T follicular helper cell (primary cell): ENCODE measurements around the gene ELOF1.
A peak's percentile ranks its signal among the peaks of the same experiment; 100 is the strongest.
"Not testable (repeated sequence)": the region's sequence is repeated elsewhere in the genome, so short reads cannot be mapped to it uniquely, and the experiment has no call there.

Source experiments
- DNase-seq: peaks from one replicate; pipeline ENCODE4 v3.0.0-alpha.2; 2020; ENCODE audit warnings: low read depth
- total RNA-seq, 2 experiments: gene quantifications; one replicate each; lab custom pipeline; 2026; lab: John Stamatoyannopoulos, UW

ELOF1 gene
- 38.0 to 46.1 reads per million in 2 experiments for total RNA-seq

GRCh38 chr19:11558881-11559828, at the start of gene ELOF1:
TSS of gene ELOF1 (minus strand) at chr19:11559230. CDS start at chr19:11554347, 4,883 bp downstream.
- peak; percentile 95 for DNase-seq

- DNase-seq: no peak
Measured at GRCh38 chr19:11606484-11606883, 47.5 kb upstream of the ELOF1 start.

- not testable (repeated sequence) for DNase-seq
Measured at GRCh38 chr19:11599704-11600103, 40.7 kb upstream of the ELOF1 start.

DNA sequence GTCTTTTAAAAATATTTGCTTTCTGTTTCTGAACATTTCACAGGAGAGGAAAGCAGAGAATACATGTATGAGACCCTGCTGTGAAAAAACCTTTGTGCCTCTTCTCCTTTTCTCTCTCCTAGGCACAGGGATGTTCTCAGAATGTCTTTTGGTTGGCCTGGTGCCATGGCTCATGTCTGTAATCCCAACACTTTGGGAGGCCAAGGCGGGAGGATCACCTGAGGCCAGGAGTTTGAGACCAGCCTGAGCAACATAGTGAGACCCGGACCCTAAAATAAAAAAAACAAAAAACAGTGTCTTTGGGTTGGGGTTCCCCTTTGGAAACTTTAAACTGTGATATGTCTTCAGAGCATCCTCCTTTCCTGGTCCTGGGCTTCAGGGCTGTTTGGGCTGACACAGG, 39.7 kb upstream of the ELOF1 start:
- no peak for DNase-seq

DNA sequence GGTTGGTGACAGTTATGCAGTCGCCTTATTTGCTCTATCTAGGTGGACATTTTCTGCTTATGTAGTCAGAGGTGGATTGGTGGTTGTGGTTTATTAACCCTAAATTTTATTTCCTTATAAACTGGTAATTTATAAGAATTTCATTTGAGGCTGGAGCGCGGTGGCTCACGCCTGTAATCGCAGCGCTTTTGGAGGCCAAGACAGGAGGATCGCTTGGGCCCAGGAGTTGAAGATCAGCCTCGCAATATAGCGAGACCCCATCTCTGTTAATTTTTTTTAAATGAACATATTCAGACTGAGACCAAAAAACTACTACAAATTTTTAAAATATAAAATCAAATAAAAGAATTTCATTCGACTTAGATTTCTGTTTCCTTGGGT, 39.1 kb upstream of the ELOF1 start:
- DNase-seq: no peak

DNA sequence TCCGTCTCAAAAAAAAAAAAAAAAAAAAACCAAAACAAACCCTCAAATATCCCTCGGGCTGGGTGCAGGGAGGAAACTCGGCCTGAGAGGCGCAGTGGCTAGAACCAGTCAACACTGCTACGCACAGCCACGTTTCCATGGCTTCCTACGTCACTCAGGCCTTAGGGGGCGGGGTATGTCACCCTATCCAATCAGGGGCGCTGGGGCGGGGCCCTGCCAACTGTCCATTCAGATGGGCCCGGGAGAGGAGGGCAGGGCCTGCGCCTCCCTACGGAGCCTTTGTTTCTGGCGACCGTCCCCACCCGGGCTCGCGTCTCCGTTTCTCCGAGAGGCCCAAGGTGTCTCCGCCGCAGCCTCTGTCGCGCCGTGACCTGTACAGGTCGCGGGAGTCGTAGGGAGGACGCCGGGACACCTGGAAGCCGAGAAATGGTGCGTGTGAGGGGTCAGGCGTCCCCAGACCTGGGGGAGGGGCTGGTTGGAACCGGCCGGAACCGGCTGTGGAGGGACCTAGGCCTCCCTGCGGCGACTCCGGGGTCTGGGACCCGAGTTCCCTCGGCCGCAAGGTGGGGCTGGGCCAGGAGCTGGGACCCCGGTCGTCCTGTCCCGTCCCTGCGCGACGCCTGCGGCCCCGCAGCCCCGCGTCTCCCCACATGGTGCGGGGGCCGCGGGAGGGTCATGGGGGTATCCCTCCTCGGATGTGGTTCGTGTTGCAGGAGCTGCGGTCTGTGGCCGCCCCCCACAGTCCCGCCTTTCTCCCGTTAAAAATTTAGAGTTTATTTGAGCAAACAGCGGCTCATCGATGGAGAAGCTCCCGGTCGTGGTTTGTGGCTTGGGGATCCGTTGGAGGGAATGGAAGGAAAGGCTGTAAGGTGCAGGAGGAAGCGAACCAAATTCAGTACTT, 38.4 kb upstream of the ELOF1 start, which contains the start of gene ZNF627:
Gene ZNF627, plus strand, starts transcription at position 282 of the 901 bp plus-strand sequence. Its CDS starts 145 bp downstream, at position 427.
- DNase-seq: peak; percentile 95

DNA sequence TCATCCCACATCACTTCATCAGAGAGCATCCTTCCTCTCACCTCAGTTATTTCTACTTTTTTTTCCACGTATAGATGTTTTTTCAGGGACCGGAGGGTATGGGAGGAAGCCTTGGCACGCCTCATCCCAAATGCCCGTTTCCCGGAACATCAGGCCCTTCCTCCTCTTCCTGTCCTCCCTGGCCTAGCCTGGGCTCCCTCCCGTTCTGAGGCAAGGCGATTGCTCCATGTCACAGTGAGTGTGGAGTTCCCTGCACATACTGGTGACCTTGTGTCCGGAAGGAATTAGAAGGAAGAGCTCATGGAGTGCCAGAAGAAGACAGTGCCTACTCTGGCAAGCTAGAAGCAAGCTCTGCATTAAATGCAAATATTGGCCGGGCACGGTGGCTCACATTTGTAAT, 37.1 kb upstream of the ELOF1 start:
- DNase-seq: no peak

- DNase-seq: no peak
Measured at GRCh38 chr19:11594084-11594483, 35.1 kb upstream of the ELOF1 start.

DNA sequence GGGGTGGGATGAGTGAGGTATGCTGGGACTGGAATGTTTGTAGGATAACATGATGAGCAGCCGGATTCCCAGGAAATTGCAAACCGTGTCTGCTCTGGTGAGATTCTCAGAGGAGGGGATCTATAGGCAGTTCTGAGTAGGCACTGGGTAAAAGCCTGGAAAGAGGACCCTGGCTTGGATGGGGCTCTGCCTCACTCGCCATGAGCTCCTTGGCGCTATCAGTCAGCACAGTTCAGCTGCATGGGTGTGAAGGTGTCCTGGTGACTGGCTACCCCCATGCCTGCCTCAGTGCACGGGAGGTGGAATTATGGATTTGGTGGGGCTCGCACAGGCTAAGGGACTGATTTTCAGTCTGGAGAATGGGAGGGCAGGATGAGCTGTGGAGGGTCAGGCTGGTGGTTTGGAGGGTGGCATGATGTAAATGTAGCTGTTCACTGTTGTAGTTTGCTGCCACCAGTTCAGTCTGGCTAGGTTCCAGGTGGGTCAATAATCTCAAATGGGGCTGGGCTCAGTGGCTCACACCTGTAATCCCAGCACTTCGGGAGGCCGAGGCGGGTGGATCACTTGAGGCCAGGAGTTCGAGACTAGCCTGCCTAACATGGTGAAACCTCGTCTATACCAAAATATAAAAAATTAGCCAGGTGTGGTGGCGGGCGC, 29.1 kb upstream of the ELOF1 start:
- no peak for DNase-seq

- DNase-seq: peak; percentile 56
Measured at GRCh38 chr19:11587302-11587974, 28.4 kb upstream of the ELOF1 start.

DNA sequence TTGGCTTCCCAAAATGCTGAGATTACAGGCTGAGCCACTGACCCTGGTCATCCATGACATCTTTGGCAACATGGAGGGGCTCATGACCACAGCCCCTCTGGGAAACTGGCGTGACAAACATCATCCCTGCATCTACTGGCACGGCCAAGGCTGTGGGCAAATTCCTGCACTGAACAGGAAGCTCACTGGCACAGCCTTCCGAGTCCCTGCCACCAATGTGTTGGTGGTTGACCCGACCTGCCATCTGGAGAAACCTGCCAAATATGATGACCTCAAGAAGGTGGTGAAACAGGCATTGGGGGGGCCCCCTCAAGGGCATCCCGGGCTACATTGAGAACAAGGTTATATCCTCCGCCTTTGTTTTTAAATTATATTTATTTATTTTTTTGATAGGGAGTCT, 27.3 kb upstream of the ELOF1 start:
- DNase-seq: no peak

DNA sequence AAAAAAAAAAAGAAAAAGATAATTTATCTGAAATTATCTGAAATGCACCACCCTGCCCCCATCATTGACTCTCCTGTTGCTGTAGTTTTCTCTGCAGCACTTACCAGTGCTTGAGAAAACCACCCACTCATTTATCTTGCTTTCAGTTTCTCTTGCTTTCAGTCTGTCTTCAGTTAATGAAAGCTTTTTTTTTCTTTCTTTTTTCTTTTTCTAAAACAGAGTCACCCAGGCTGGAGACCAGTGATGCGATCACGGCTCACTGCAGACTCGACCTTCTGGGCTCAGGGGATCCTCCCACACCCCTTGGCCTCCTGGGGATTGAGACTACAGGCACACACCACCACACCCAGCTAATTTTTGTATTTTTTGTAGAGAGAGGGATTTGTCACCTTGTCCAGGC, 22.7 kb upstream of the ELOF1 start:
- no peak for DNase-seq

DNA sequence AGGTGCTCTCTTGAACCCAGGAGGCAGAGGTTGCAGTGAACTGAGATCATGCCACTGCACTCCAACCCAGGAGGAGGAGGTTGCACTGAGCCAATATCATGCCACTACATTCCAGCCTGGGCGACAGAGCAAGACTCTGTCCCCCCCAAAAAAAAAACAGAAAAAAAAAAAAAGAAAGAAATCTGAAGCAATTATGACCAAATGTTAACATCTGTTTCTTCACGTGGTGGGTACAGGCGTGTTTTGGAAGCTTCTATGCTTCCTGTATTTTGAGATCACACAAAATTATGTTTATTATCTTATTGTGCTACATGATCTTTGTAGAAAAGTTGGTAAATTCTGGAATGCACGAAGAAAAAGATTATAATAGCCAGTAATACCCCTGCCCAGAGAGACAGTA, 21.1 kb upstream of the ELOF1 start:
- DNase-seq: no peak

DNA sequence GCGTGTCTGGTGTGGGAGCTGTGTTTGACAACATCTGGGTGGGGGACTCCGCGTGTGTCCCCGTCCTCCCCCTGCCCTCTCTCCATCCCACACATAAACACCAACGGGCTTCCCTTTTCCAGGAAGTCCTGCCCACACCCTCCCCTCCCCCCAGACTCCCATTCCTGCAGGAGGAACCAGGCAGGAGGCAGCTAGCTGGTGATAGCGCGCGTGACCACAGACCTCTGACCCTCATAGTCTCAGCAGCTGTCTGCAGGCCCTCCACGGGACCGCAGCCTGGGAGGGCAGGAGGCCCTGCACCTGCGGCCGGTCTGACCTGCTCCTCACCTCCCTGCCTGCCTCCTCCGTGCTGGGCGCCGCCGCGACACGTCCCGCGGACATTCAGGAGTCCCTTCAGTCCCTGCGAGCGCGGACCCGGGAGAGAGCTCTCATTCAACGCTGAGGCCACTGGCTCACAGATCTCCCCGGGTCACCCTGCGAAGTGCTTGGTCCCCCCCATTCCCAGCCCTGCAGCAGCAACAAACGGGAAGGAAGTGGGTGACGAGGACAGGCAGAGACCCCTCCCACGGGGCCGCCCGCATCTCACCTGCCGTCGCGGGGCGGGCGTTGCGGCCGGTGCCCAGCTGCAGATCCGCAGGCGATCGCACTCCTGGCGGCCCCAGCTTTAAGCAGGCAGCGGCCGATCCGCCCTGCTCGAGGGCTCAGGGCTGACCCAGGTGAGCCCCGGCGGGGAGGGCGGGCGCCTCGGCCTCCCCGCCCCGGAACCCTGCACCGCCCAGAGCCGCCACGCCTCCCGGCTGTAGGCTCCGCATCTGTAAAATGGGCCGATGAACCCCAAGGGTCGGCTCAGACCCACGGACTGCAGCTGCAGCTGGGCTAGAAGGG, 19.5 kb upstream of the ELOF1 start:
- no peak for DNase-seq

DNA sequence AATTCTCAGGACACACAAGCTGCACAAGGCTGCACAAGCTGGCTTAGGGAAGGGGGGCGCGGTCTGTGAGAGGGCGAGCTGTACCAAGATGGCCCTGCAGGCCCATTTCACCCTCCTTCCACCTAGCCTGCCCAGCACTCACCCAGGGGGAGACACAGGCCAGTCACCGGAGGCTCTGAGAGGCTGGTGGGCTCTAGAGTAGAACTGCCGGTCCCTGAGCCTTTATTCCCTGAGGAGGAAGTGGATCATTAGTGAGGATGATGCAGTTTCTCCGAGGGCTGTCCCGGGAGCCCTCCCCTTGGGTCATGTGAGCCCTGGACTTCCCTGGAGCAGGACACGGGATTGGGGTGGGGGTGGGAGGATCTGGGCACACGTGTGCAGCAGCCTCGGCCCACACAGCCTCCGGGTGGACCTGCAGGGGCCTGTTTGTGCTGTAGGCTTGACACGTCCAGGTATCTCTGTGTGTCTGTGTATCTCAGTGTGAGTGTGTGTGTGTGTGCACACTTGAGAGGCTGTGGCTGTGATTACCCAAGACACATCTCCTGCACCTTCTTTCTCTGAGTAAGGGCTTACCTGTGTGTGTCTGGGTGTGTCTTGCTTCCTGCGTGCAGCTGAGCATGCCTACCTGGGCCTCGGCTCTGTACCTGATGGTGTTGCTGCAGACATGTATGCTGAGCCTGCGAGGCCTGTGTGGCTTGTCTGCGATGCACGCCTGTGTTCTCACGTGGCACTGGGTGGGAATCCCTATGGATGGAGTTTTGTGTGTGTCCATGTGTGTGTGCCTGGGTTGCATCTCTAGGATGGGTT, 18.6 kb upstream of the ELOF1 start, which contains the start of gene ACP5:
Gene ACP5, minus strand, starts transcription at position 195 of the 807 bp plus-strand sequence. CDS start 328 bp downstream, outside the sequence.
- no peak for DNase-seq

DNA sequence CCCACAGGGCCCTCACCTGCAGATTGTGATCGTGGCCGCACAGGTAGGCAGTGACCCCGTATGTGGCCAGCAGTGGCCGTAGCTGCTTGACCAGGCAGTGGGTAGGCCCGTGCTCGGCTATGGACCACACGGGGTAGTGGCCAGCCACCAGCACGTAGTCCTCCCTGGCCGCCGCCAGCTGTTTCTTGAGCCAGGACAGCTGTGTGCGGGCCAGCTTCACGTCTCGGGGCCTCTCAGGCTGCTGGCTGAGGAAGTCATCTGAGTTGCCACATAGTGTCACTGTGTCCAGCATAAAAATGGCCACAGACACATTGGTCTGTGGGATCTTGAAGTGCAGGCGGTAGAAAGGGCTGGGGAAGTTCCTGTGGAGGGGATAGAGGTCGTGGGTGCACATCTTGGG, 17.2 kb upstream of the ELOF1 start:
- no peak for DNase-seq

GRCh38 chr19:11574689-11575088, 15.7 kb upstream of the ELOF1 start:
- DNase-seq: no peak

DNA sequence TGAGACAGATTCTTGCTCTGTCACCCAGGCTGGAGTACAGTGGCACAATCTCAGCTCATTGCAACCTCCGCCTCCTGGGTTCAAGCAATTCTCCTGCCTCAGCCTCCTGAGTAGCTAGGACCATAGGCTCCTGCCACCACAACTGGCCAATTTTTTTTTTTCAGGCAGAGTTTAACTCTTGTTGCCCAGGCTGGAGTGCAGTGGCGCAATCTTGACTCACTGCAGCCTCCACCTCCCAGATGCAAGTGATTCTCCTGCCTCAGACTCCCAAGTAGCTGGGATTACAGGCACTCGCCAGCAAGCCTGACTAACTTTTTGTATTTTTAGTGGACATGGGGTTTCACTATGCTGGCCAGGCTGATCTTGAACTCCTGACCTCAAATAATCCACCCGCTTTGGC, 14.7 kb upstream of the ELOF1 start:
- not testable (repeated sequence) for DNase-seq

DNA sequence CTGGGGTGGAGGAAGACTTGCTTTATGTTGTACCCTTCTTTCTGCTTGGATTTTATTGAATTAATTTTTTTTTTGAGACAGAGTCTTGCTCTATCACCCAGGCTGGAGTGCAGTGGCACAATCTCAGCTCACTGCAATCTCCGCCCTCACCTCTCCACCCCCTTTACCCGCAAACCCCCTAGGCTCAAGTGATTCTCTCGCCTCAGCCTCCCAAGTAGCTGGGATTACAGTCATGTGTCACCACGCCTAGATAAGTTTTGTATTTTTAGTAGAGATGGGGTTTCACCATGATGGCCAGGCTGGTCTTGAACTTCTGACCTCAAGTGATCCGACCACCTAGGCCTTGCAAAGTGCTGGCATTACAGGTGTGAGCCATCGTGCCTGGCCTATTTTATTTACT, 14.3 kb upstream of the ELOF1 start:
- not testable (repeated sequence) for DNase-seq
